SH-SY5Y (cell line): Measurements from ENCODE around the gene ZCCHC7.

Experiments
- GATA2 ChIP-seq: IDR thresholded peaks from 2 replicates; pipeline ENCODE4 v1.6.1; 2011; ENCODE audit warnings: mild to moderate bottlenecking, low read depth, low read length
- GATA3 ChIP-seq: IDR thresholded peaks from 2 replicates; pipeline ENCODE4 v1.6.1; 2011; ENCODE audit warnings: low read depth, mild to moderate bottlenecking, low read length, moderate library complexity

DNA sequence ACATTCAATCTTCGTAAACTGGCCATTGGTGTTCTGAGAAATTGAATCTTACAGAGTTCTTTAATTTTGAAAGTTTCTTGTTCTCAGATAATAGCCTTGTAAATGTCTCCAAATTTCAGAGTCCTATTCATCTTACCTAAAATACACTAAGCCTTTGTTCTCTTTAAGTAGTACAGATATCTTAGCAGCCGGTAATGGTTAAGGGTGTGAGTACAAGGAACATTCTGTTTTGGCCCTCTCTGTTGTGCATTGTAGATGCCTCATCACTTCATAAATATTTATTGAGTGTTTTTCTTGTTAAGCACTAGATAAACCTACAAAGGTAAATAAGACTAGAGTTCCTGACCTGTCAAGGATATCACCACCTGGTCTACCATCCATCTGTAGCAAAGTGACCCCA is 35.2 kb downstream of the ZCCHC7 start:
- TF ChIP-seq GATA2, result no peak
- TF ChIP-seq GATA3, result no peak
